ENCODE measurements around the gene MAP1LC3A.
"Not testable (repeated sequence)": the region's sequence is repeated elsewhere in the genome, so short reads cannot be mapped to it uniquely, and the experiment has no call there.

MAP1LC3A gene

GRCh38 chr20:34558320-34559218 lies at the start of gene MAP1LC3A:
TSS of gene MAP1LC3A (plus strand) at chr20:34558718. CDS start at chr20:34558869, 151 bp downstream.
- peak; percentile 90 for DNase-seq (ENCODE audit: low spot score)

GRCh38 chr20:34510575-34510974 lies 47.9 kb upstream of the MAP1LC3A start:
- DNase-seq (ENCODE audit: low spot score), result no peak

GRCh38 chr20:34511891-34512265 lies 46.6 kb upstream of the MAP1LC3A start:
- no peak for DNase-seq (ENCODE audit: low spot score)

GRCh38 chr20:34512266-34512954 lies 46.1 kb upstream of the MAP1LC3A start:
- DNase-seq (ENCODE audit: low spot score), result no peak

DNA sequence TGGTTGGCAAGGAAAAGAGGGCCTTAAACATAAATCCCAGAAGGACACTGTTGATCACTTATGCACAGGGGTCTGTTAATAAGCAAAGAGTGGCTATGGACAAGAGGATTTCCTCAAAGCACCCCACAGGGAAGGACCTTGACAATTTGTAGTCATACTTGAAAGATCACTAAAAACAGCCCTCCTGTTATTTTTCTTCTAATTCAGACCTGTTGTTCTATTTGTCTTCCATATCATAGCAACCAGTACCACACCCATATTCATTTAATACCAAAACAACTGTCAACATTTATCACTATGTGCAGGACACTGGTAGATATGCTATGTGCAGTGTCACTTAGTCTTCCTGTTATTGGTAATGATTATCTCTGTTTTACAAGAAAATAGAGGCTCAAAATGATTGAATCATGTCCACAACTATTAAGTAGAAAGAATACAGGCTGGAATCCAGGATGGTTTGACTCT lies 45.5 kb upstream of the MAP1LC3A start:
- peak; percentile 52 for DNase-seq (ENCODE audit: low spot score)

DNA sequence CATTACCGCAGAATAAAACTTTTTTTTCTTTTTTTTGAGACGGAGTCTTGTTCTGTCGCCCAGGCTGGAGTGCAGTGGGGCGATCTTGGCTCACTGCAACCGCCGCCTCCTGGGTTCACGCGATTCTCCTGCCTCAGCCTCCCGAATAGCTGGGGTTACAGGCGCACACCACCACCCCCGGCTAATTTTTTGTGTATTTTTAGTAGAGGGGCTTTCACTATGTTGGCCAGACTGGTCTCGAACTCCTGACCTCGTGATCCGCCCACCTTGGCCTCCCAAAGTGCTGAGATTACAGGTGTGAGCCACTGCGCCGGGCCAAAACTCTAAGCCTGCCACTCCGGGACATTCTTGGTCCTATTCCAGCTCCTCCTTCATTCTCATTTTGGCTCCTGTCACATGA lies 44.5 kb upstream of the MAP1LC3A start:
- DNase-seq (ENCODE audit: low spot score), result not testable (repeated sequence)

DNA sequence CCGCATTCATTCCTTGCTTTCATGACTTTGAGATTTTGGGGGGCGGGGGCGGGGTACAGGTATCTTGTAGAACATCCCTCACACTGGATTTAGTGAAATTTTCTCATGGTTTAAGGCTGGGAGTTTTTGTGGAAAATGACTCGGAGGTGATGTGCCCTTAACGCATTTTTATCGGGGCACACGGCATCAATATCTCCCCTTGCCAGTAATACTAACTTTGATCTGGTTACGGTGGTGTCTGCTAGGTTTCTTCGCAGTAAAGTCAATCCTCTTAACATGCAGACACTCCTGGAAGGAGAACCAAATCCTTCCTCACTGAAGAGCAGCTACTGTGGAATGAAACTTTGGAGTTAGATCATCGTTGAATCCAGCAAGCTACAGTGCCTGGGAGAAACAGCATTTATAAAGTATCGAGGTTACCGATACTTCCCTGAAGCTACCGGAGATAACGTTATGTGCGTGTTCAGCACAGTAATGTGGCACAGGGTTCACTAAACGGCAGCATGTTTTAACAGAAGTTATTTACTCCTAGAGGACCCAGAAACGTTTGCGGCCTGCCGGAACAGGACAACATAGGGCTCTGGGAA lies 43.5 kb upstream of the MAP1LC3A start:
- DNase-seq (ENCODE audit: low spot score), result no peak

GRCh38 chr20:34515484-34516246 lies 42.9 kb upstream of the MAP1LC3A start:
- DNase-seq (ENCODE audit: low spot score), result peak; percentile 80

DNA sequence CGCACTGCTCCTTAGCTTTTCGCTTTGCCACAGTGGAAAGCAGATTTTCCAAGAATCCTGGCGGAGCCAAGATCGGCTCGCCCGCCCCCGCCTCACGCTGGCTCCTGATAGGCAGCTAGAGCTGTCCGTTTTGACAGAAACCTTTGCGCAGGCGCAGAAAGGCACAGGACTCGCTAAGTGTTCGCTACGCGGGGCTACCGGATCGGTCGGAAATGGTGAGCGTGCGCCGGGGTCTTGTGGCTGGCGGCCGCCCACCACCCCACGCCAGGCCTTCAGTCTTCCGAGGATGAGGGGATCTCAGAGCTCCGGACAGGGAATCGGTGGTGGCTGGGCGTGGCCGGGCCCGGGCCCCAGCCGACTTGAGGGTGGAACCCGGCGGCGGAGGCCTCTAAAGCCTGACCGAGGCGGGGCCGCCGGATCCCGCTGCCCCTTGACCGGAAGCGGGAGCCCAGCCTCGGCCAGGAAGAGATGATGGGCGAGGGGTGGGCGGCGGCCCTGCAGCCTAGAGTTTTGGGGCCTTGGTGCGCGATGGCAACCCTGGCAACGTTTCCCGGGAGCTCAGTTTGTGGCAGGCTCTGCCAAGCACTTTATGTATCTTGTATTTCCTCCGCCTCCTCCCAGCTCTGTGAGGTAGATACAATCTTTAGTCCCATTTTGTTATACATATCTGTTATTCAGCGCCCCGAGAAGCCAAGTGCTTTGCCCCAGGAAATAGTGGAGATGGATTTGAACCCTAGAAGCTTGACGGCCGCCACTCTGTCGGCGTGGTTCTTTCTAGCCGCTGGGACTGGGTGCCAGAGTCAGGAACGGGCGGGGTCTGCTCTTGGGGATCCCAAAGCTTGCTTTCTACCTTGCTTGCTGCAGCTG lies 42.0 kb upstream of the MAP1LC3A start, which contains the start of gene DYNLRB1:
Gene DYNLRB1 (plus strand): TSS at position 176 of the 867 bp plus-strand sequence. CDS start 37 bp downstream, at position 213.
- peak; percentile 95 for DNase-seq (ENCODE audit: low spot score)

DNA sequence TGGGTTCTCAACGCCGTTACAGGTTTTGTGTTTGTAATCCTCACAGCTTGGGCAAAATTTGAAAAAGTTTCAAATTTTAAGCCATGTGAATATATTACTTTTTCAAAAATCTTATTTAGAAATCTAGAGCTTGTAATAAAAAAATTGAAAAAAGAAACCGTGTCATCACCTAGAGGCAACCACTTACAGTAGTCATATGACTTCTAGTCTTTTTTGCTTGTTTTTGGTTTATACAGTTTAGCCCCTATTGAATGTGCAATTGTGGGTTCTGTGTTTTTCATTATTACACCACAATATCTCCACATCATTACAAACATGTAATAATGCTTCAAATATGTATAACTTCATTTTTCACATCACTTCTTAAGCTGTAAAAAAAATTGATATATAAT lies 41.4 kb upstream of the MAP1LC3A start:
- DNase-seq (ENCODE audit: low spot score), result no peak

- DNase-seq (ENCODE audit: low spot score), result not testable (repeated sequence)
Measured at GRCh38 chr20:34518863-34519262, 39.7 kb upstream of the MAP1LC3A start.

- not testable (repeated sequence) for DNase-seq (ENCODE audit: low spot score)
Measured at GRCh38 chr20:34519841-34520240, 38.7 kb upstream of the MAP1LC3A start.

GRCh38 chr20:34522969-34523871 lies 35.3 kb upstream of the MAP1LC3A start:
- DNase-seq (ENCODE audit: low spot score), result peak; percentile 50

GRCh38 chr20:34524426-34524825 lies 34.1 kb upstream of the MAP1LC3A start:
- DNase-seq (ENCODE audit: low spot score), result no peak

GRCh38 chr20:34525342-34525708 lies 33.2 kb upstream of the MAP1LC3A start:
- DNase-seq (ENCODE audit: low spot score), result no peak

- no peak for DNase-seq (ENCODE audit: low spot score)
Measured at GRCh38 chr20:34525709-34526416, 32.7 kb upstream of the MAP1LC3A start.

DNA sequence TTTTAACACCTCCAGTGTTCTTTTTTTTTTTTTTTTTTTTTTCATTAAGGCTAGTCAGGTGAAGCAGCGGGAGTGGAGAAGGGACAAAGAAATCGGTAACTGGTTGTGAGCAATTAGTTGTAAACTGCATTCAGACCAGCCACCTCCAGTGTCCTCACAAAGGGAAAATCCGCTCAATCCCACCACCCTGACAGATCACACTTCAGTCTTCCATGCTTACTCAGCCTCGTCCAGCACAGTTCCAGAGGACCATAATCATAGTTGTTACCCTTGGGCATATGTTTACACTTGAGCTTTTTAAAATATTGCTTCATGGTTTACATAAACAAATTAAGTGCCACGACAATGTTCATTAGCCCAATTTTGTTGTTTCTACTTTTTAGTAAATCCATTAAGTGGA lies 32.1 kb upstream of the MAP1LC3A start:
- DNase-seq (ENCODE audit: low spot score), result no peak

GRCh38 chr20:34527016-34527415 lies 31.5 kb upstream of the MAP1LC3A start:
- no peak for DNase-seq (ENCODE audit: low spot score)

GRCh38 chr20:34528921-34529297 lies 29.6 kb upstream of the MAP1LC3A start:
- DNase-seq (ENCODE audit: low spot score), result no peak

Measured in CD4-positive, alpha-beta T cell treated with Interleukin-2 at 100 ng/mL for 4 hours (primary cell).